ENCODE data around the gene OR2A14.
A peak's percentile ranks its signal among the peaks of the same experiment; 100 is the strongest.
"Not testable (repeated sequence)": the region's sequence is repeated elsewhere in the genome, so short reads cannot be mapped to it uniquely, and the experiment has no call there.

OR2A14 gene

GRCh38 chr7:144122876-144123275 is at the start of gene OR2A14:
TSS of gene OR2A14 (plus strand) at chr7:144123176. CDS start at chr7:144129113, 5,937 bp downstream.
- no peak for DNase-seq (ENCODE audit: low read depth in 2 of 2)

- no peak for DNase-seq (ENCODE audit: low read depth in 2 of 2)
Measured at GRCh38 chr7:144074374-144074773, 48.6 kb upstream of the OR2A14 start.

GRCh38 chr7:144085978-144086377 is 37.0 kb upstream of the OR2A14 start, which contains the start of gene OR2A12:
TSS of gene OR2A12 (plus strand) at chr7:144086278. CDS start at chr7:144095108, 8,830 bp downstream.
- no peak for DNase-seq (ENCODE audit: low read depth in 2 of 2)

- DNase-seq (ENCODE audit: low read depth in 2 of 2), result no peak
Measured at GRCh38 chr7:144086730-144087129, 36.2 kb upstream of the OR2A14 start.

GRCh38 chr7:144087230-144087629 is 35.7 kb upstream of the OR2A14 start:
- DNase-seq (ENCODE audit: low read depth in 2 of 2), result no peak

- DNase-seq (ENCODE audit: low read depth in 2 of 2), result no peak
Measured at GRCh38 chr7:144090667-144091066, 32.3 kb upstream of the OR2A14 start.

- no peak for DNase-seq (ENCODE audit: low read depth in 2 of 2)
Measured at GRCh38 chr7:144098776-144099175, 24.2 kb upstream of the OR2A14 start.

GRCh38 chr7:144100607-144101006 is 22.4 kb upstream of the OR2A14 start:
- DNase-seq (ENCODE audit: low read depth in 2 of 2), result no peak

GRCh38 chr7:144102041-144102440 is 20.9 kb upstream of the OR2A14 start:
- DNase-seq (ENCODE audit: low read depth in 2 of 2), result no peak

- no peak for DNase-seq (ENCODE audit: low read depth in 2 of 2)
Measured at GRCh38 chr7:144105211-144105610, 17.8 kb upstream of the OR2A14 start.

GRCh38 chr7:144109283-144109682 is 13.7 kb upstream of the OR2A14 start, which contains the start of gene OR2A2:
TSS of gene OR2A2 (plus strand) at chr7:144109583. CDS start at chr7:144109583, 0 bp downstream.
- DNase-seq (ENCODE audit: low read depth in 2 of 2), result no peak

- DNase-seq (ENCODE audit: low read depth in 2 of 2), result no peak
Measured at GRCh38 chr7:144110272-144110671, 12.7 kb upstream of the OR2A14 start.

- DNase-seq (ENCODE audit: low read depth in 2 of 2), result no peak
Measured at GRCh38 chr7:144113651-144114050, 9.3 kb upstream of the OR2A14 start.

- DNase-seq (ENCODE audit: low read depth in 2 of 2), result no peak
Measured at GRCh38 chr7:144118341-144118740, 4.6 kb upstream of the OR2A14 start.

GRCh38 chr7:144127714-144128334 is 4.8 kb downstream of the OR2A14 start:
- peak; percentile 17 to 24 for DNase-seq (ENCODE audit: low read depth in 2 of 2)

- DNase-seq (ENCODE audit: low read depth in 2 of 2), result not testable (repeated sequence)
Measured at GRCh38 chr7:144129601-144130000, 6.6 kb downstream of the OR2A14 start.

- DNase-seq (ENCODE audit: low read depth in 2 of 2), result no peak
Measured at GRCh38 chr7:144130730-144131129, 7.8 kb downstream of the OR2A14 start.

- DNase-seq (ENCODE audit: low read depth in 2 of 2), result no peak
Measured at GRCh38 chr7:144132262-144132661, 9.3 kb downstream of the OR2A14 start.

GRCh38 chr7:144133307-144133706 is 10.3 kb downstream of the OR2A14 start:
- DNase-seq (ENCODE audit: low read depth in 2 of 2), result no peak

GRCh38 chr7:144134116-144134515 is 11.1 kb downstream of the OR2A14 start:
- DNase-seq (ENCODE audit: low read depth in 2 of 2), result no peak

GRCh38 chr7:144137501-144137900 is 14.5 kb downstream of the OR2A14 start:
- DNase-seq (ENCODE audit: low read depth in 2 of 2), result no peak

GRCh38 chr7:144142187-144142586 is 19.2 kb downstream of the OR2A14 start:
- no peak for DNase-seq (ENCODE audit: low read depth in 2 of 2)

- no peak for DNase-seq (ENCODE audit: low read depth in 2 of 2)
Measured at GRCh38 chr7:144144426-144144825, 21.4 kb downstream of the OR2A14 start.
